Tibial artery (tissue), 4 donors: ENCODE measurements around the gene INPP4A.

Experiments
- DNase-seq, 2 donors: peaks; one replicate each; pipeline ENCODE4 v3.0.0-alpha.2; 2019
- H3K27ac ChIP-seq, 2 donors: fragments of 200-600 bp; sonication (generic) in 1 of 2; 1 replicate in 1 of 2; 2 replicates in 1 of 2; pipeline ENCODE4 v1.5.1; 2018 to 2019; ENCODE audit warnings: mild to moderate bottlenecking in 1 of 2
- H3K27me3 ChIP-seq, 2 donors: fragments of 200-600 bp; sonication (generic) in 1 of 2; one replicate each; pipeline versions ENCODE4 v1.5.1 to v1.6.0; 2016 to 2019
- H3K36me3 ChIP-seq, 3 donors: fragments of 200-600 bp; sonication (generic) in 2 of 3; one replicate each; pipeline ENCODE4 v1.5.1; 2016 to 2019; ENCODE audit warnings: mild to moderate bottlenecking in 2 of 3
- H3K4me1 ChIP-seq, 4 donors: fragments of 200-600 bp; sonication (generic) in 2 of 4; 1 replicate in 3 of 4; 2 replicates in 1 of 4; pipeline ENCODE4 v1.5.1; 2016 to 2019
- H3K4me3 ChIP-seq, 2 donors: fragments of 200-600 bp; sonication (generic) in 1 of 2; 1 replicate in 1 of 2; 2 replicates in 1 of 2; pipeline ENCODE4 v1.5.1; 2018 to 2019; ENCODE audit warnings: mild to moderate bottlenecking in 2 of 2
- H3K9me3 ChIP-seq, 3 donors: fragments of 200-600 bp; sonication (generic) in 1 of 3; one replicate each; pipeline ENCODE4 v1.5.1; 2016 to 2019
- CTCF ChIP-seq, 2 experiments: fragments of 200-600 bp in 1 of 2; fragments of 450-650 bp in 1 of 2; IDR thresholded peaks; one replicate each; pipeline ENCODE4 v1.5.1; 2017 to 2019; ENCODE audit warnings: antibody characterized with exemption in 2 of 2, mild to moderate bottlenecking in 1 of 2, moderate library complexity in 1 of 2
- intact Hi-C: fragments of 100-400 bp; cut with DNase I; formaldehyde crosslinking; loops from one replicate; pipeline ENCODE4 v1.15.0; 2023; ENCODE audit warnings: low total_unique reads

Gene INPP4A

GRCh38 chr2:98477506-98477905 is 32.8 kb downstream of the INPP4A start:
- H3K9me3 ChIP-seq, result no peaks in the 10 kb centered on the region
- DNase-seq, result no peak
- peaks cover 0 to 33% (median 18%) of the 10 kb centered on the region in 4 donors for H3K4me1 ChIP-seq
- no peak overlapping the region for H3K27ac ChIP-seq
- TF ChIP-seq CTCF (IDR thresholded peaks at IDR 0.05), result no peak
- intact Hi-C loops, result no loop called here
- H3K36me3 ChIP-seq, result no peaks in the 10 kb centered on the region
- no peak overlapping the region for H3K4me3 ChIP-seq
- no peaks in the 10 kb centered on the region for H3K27me3 ChIP-seq

GRCh38 chr2:98478088-98478551 is 33.5 kb downstream of the INPP4A start:
- DNase-seq, result no peak
- no peak overlapping the region for H3K4me3 ChIP-seq
- H3K36me3 ChIP-seq, result no peaks in the 10 kb centered on the region
- no peaks in the 10 kb centered on the region for H3K27me3 ChIP-seq
- no peak for TF ChIP-seq CTCF (IDR thresholded peaks at IDR 0.05)
- H3K4me1 ChIP-seq, result peaks cover 0 to 33% (median 18%) of the 10 kb centered on the region in 4 donors
- no peak overlapping the region for H3K27ac ChIP-seq
- intact Hi-C loops, result no loop called here
- no peaks in the 10 kb centered on the region for H3K9me3 ChIP-seq

GRCh38 chr2:98478907-98479306 is 34.2 kb downstream of the INPP4A start:
- Histone ChIP-seq H3K4me1 (peaks cover 0 to 33% (median 20%) of the 10 kb centered on the region in 4 donors), H3K9me3 (no peaks in the 10 kb centered on the region), H3K27me3 (no peaks in the 10 kb centered on the region), H3K27ac (no peak overlapping the region), H3K4me3 (no peak overlapping the region), H3K36me3 (no peaks in the 10 kb centered on the region)
- intact Hi-C loops, result no loop called here
- no peak for DNase-seq
- no peak for TF ChIP-seq CTCF (IDR thresholded peaks at IDR 0.05)

GRCh38 chr2:98479371-98479770 is 34.7 kb downstream of the INPP4A start:
- Histone ChIP-seq H3K9me3 (no peaks in the 10 kb centered on the region), H3K4me1 (peaks cover 0 to 33% (median 20%) of the 10 kb centered on the region in 4 donors), H3K4me3 (no peak overlapping the region), H3K27me3 (no peaks in the 10 kb centered on the region), H3K36me3 (no peaks in the 10 kb centered on the region), H3K27ac (no peak overlapping the region)
- TF ChIP-seq CTCF (IDR thresholded peaks at IDR 0.05), result no peak
- intact Hi-C loops, result no loop called here
- no peak for DNase-seq

GRCh38 chr2:98479959-98480524 is 35.4 kb downstream of the INPP4A start:
- no peaks in the 10 kb centered on the region for H3K9me3 ChIP-seq
- H3K27me3 ChIP-seq, result no peaks in the 10 kb centered on the region
- no peak overlapping the region for H3K4me3 ChIP-seq
- H3K36me3 ChIP-seq, result no peaks in the 10 kb centered on the region
- no peak overlapping the region for H3K27ac ChIP-seq
- peaks cover 0 to 33% (median 20%) of the 10 kb centered on the region in 4 donors for H3K4me1 ChIP-seq
- intact Hi-C loops, result no loop called here
- DNase-seq, result peak in 1 of 2 donors; percentile 81
- no peak for TF ChIP-seq CTCF (IDR thresholded peaks at IDR 0.05)

- intact Hi-C loops, result no loop called here
- no peaks in the 10 kb centered on the region for H3K27me3 ChIP-seq
- H3K27ac ChIP-seq, result no peak overlapping the region
- H3K9me3 ChIP-seq, result no peaks in the 10 kb centered on the region
- H3K36me3 ChIP-seq, result no peaks in the 10 kb centered on the region
- no peak for TF ChIP-seq CTCF (IDR thresholded peaks at IDR 0.05)
- no peak overlapping the region for H3K4me3 ChIP-seq
- peaks cover 0 to 36% (median 20%) of the 10 kb centered on the region in 4 donors for H3K4me1 ChIP-seq
- no peak for DNase-seq
These were observed 35.9 kb downstream of the INPP4A start for GRCh38 chr2:98480598-98480997.
